Body of pancreas (tissue), 4 donors: ENCODE measurements around the gene LENG1.

Experiments
- CTCF ChIP-seq, 7 experiments: fragments of 450-650 bp in 4 of 7; fragments of 200-600 bp in 3 of 7; sonication (generic) in 3 of 7; IDR thresholded peaks; one replicate each; pipeline ENCODE4 v1.5.1; 2016 to 2019; ENCODE audit warnings: antibody characterized with exemption in 7 of 7
- POLR2A ChIP-seq, 3 donors: fragments of 450-650 bp; IDR thresholded peaks; one replicate each; pipeline ENCODE4 v1.6.1; 2016; ENCODE audit warnings: antibody characterized with exemption in 3 of 3, mild to moderate bottlenecking in 2 of 3

GRCh38 chr19:54105796-54106195 lies 53.7 kb downstream of the LENG1 start:
- TF ChIP-seq CTCF (IDR thresholded peaks at IDR 0.05), result no peak
- TF ChIP-seq POLR2A (IDR thresholded peaks at IDR 0.05), result no peak
